Panc1 (cell line): ENCODE measurements around the gene SHROOM3. TPM values are rescaled to one million over a fixed set of nuclear protein-coding genes. Genes with fewer than 3 reads are reported as not detected.

ENCODE experiments used
- ATAC-seq: fragments of 200-7000 bp; cut with Tn5 transposase; 2 replicates; pipeline ENCODE4 v1.9.1; 2020; ENCODE audit warnings: mild to moderate bottlenecking, moderate library complexity
- BruUV-seq: library from RNA; stranded (reverse); fragments of 400-500 nt; replicated peaks from 2 replicates; lab custom pipeline; 2021; lab: Mats Ljungman, UMichigan
- CTCF ChIA-PET: fragments of 300-600 bp; sonication (Branson Sonifier 250); formaldehyde crosslinking; loops from one replicate; lab custom pipeline; 2022; ENCODE audit warnings: antibody characterized with exemption; lab: Charles Lee
- POLR2A ChIA-PET: fragments of 300-600 bp; sonication (Branson Sonifier 250); formaldehyde crosslinking; loops from one replicate; lab custom pipeline; 2022; ENCODE audit warnings: antibody characterized with exemption; lab: Charles Lee
- DNase-seq: peaks from one replicate; pipeline ENCODE4 v3.0.0-alpha.2; 2010; ENCODE audit warnings: low read depth, low spot score
- H3K27ac ChIP-seq: 2 replicates; pipeline ENCODE4 v1.5.1; 2011; ENCODE audit warnings: mild to moderate bottlenecking, low read length, inconsistent platforms
- H3K27me3 ChIP-seq: fragments of 200-500 bp; sonication (Bioruptor generic); 2 replicates; pipeline ENCODE4 v1.6.0; 2014; ENCODE audit warnings: low read length, inconsistent platforms; ENCODE audit not compliant: control insufficient read depth, insufficient read depth
- H3K36me3 ChIP-seq: fragments of 200-500 bp; sonication (Bioruptor generic); 2 replicates; pipeline ENCODE4 v1.5.1; 2014; ENCODE audit warnings: inconsistent platforms, mild to moderate bottlenecking, low read length, moderate library complexity; ENCODE audit not compliant: control insufficient read depth, insufficient read depth
- H3K4me1 ChIP-seq: 2 replicates; pipeline ENCODE4 v1.5.1; 2011; ENCODE audit warnings: inconsistent platforms, mild to moderate bottlenecking, low read length, moderate library complexity; ENCODE audit not compliant: control insufficient read depth, insufficient read depth
- H3K4me3 ChIP-seq, 2 experiments: 2 replicates each; pipeline ENCODE4 v1.5.1; 2011 to 2012; ENCODE audit warnings: low read depth in 2 of 2, low read length in 2 of 2, mild to moderate bottlenecking in 2 of 2, inconsistent platforms in 1 of 2, moderate library complexity in 1 of 2
- H3K9me3 ChIP-seq: fragments of 200-500 bp; sonication (Bioruptor generic); 2 replicates; pipeline ENCODE4 v1.5.1; 2014; ENCODE audit warnings: low read depth, mild to moderate bottlenecking, inconsistent platforms, low read length, moderate library complexity; ENCODE audit not compliant: control insufficient read depth, insufficient read depth
- POLR2AphosphoS5 ChIP-seq: IDR thresholded peaks from 2 replicates; pipeline ENCODE4 v1.6.1; 2012; ENCODE audit warnings: mild to moderate bottlenecking, low read depth, low read length, moderate library complexity
- SIN3A ChIP-seq: IDR thresholded peaks from 2 replicates; pipeline ENCODE4 v1.6.1; 2012; ENCODE audit warnings: low read depth, mild to moderate bottlenecking, low read length, moderate library complexity, borderline replicate concordance; ENCODE audit not compliant: insufficient read depth
- TCF7L2 ChIP-seq: IDR thresholded peaks from 2 replicates; pipeline ENCODE4 v1.6.1; 2011; ENCODE audit warnings: mild to moderate bottlenecking, low read depth, low read length, inconsistent platforms
- in situ Hi-C: cut with HindIII; loops from 2 replicates; pipeline ENCODE4 v1.10.0; 2016; ENCODE audit warnings: low sequenced_read_pairs, low pct_unique_long_range_greater_than_20kb
- intact Hi-C: fragments of 100-400 bp; cut with micrococcal nuclease; formaldehyde crosslinking; loops from one replicate; pipeline ENCODE4 v1.10.0; 2022; ENCODE audit not compliant: unreplicated experiment
- total RNA-seq: library from RNA; stranded (reverse); gene quantifications from one replicate; pipeline ENCODE4 v1.2.1, GENCODE V29; 2021; ENCODE audit not compliant: unreplicated experiment
- TF ChIP-seq, protein P1 (sequence below), 2 experiments: IDR thresholded peaks; 2 replicates each; pipeline ENCODE4 v1.6.1; 2011 to 2012; ENCODE audit warnings: low read depth in 2 of 2, control low read depth in 1 of 2, low read length in 1 of 2, mild to moderate bottlenecking in 1 of 2, moderate library complexity in 1 of 2; ENCODE audit not compliant: insufficient read depth in 1 of 2
- TF ChIP-seq, protein P2 (sequence below): fragments of 450-650 bp; IDR thresholded peaks from 2 replicates; pipeline ENCODE4 v1.5.1; 2017; ENCODE audit warnings: mild to moderate bottlenecking

The SHROOM3 gene
- total RNA-seq, 1 experiment from 2014 or later: 7.2 TPM

DNA sequence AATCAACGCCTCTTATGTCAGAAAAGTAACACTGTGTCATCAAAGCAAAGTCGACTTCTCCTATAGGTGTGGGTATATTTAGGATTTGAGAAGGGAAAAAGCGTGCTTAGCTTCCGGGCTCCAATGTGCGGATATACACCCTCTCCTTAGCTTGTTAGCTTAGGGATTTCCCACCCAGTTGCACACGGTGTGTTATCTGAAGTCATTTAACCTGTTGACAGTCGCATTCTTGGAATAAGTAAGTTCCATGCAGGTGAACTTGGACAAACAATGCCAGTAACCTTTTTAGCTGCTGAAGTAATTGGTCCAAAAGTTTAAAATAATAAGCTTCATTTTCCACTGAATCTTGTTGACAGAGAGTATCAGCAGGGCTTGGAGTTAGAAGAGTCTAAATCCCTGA is 113.7 kb downstream of the SHROOM3 start:
- no peak for DNase-seq
- BruUV-seq: no TSS peak
- no peak overlapping the region for H3K4me3 ChIP-seq
- H3K27ac ChIP-seq: no peak overlapping the region
- no peaks in the 10 kb centered on the region for H3K9me3 ChIP-seq
- ATAC-seq: no peak
- ChIA-PET CTCF (interaction anchor here (0.5 kb wide), 1 partner anchor 256 kb away, joined by 3 read pairs; no protein-coding TSS in a partner anchor), POLR2A (no interaction called here)
- TF ChIP-seq SIN3A (no peak), POLR2AphosphoS5 (no peak), TCF7L2 (no peak)
- TF ChIP-seq, protein P1, sequence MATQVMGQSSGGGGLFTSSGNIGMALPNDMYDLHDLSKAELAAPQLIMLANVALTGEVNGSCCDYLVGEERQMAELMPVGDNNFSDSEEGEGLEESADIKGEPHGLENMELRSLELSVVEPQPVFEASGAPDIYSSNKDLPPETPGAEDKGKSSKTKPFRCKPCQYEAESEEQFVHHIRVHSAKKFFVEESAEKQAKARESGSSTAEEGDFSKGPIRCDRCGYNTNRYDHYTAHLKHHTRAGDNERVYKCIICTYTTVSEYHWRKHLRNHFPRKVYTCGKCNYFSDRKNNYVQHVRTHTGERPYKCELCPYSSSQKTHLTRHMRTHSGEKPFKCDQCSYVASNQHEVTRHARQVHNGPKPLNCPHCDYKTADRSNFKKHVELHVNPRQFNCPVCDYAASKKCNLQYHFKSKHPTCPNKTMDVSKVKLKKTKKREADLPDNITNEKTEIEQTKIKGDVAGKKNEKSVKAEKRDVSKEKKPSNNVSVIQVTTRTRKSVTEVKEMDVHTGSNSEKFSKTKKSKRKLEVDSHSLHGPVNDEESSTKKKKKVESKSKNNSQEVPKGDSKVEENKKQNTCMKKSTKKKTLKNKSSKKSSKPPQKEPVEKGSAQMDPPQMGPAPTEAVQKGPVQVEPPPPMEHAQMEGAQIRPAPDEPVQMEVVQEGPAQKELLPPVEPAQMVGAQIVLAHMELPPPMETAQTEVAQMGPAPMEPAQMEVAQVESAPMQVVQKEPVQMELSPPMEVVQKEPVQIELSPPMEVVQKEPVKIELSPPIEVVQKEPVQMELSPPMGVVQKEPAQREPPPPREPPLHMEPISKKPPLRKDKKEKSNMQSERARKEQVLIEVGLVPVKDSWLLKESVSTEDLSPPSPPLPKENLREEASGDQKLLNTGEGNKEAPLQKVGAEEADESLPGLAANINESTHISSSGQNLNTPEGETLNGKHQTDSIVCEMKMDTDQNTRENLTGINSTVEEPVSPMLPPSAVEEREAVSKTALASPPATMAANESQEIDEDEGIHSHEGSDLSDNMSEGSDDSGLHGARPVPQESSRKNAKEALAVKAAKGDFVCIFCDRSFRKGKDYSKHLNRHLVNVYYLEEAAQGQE (IDR thresholded peaks at IDR 0.05; ENCODE audit: insufficient read depth in 1 of 2, low read depth in 2 of 2, low read length in 1 of 2): no peak
- TF ChIP-seq, protein P2, sequence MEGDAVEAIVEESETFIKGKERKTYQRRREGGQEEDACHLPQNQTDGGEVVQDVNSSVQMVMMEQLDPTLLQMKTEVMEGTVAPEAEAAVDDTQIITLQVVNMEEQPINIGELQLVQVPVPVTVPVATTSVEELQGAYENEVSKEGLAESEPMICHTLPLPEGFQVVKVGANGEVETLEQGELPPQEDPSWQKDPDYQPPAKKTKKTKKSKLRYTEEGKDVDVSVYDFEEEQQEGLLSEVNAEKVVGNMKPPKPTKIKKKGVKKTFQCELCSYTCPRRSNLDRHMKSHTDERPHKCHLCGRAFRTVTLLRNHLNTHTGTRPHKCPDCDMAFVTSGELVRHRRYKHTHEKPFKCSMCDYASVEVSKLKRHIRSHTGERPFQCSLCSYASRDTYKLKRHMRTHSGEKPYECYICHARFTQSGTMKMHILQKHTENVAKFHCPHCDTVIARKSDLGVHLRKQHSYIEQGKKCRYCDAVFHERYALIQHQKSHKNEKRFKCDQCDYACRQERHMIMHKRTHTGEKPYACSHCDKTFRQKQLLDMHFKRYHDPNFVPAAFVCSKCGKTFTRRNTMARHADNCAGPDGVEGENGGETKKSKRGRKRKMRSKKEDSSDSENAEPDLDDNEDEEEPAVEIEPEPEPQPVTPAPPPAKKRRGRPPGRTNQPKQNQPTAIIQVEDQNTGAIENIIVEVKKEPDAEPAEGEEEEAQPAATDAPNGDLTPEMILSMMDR: no peak
- H3K4me1 ChIP-seq: peaks cover 5% of the 10 kb centered on the region
- intact Hi-C loops (no loop called here), in situ Hi-C loops (no loop called here)
- no peaks in the 10 kb centered on the region for H3K27me3 ChIP-seq
- H3K36me3 ChIP-seq: no peaks in the 10 kb centered on the region

DNA sequence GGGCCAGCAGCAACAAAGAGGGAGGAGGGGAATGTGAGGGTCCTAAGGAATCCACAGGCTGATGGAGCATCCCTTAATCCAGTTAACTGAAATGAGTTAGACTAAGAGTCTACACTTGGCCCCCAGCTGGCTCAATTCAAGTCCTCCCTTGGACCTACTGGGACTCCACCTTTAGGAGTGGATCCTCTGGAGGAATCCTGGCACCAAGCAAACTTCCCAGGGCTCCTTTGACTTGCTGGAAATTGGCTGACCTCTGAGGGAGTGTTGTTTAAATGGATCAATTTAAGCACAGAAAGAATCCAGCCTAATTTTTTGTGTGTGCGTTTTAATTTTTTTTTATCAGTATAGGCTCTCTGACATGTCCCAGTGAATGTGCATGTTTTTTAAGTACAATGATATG is 114.7 kb downstream of the SHROOM3 start:
- ChIA-PET POLR2A (no interaction called here), CTCF (no interaction called here)
- intact Hi-C loops (no loop called here), in situ Hi-C loops (no loop called here)
- BruUV-seq: no TSS peak
- DNase-seq (no peak), ATAC-seq (no peak)
- Histone ChIP-seq H3K9me3 (no peaks in the 10 kb centered on the region), H3K4me1 (peaks cover 5% of the 10 kb centered on the region), H3K36me3 (no peaks in the 10 kb centered on the region), H3K27ac (no peak overlapping the region), H3K4me3 (no peak overlapping the region), H3K27me3 (no peaks in the 10 kb centered on the region)
- no peak for TF ChIP-seq SIN3A
- TF ChIP-seq POLR2AphosphoS5: no peak
- TF ChIP-seq, protein P1 (IDR thresholded peaks at IDR 0.05; ENCODE audit: insufficient read depth in 1 of 2, low read depth in 2 of 2, low read length in 1 of 2): no peak
- TF ChIP-seq, protein P2: no peak
- no peak for TF ChIP-seq TCF7L2
